Progenitor cell of endocrine pancreas (in vitro differentiated cells): ENCODE results near the gene TEPSIN. TPM values are rescaled to one million over a fixed set of nuclear protein-coding genes. Genes with fewer than 3 reads are reported as not detected.
"Not testable (repeated sequence)": the region's sequence is repeated elsewhere in the genome, so short reads cannot be mapped to it uniquely, and the experiment has no call there.

Experiments
- DNase-seq: peaks from one replicate; pipeline ENCODE4 v3.0.0; 2021; ENCODE audit warnings: low spot score; ENCODE audit not compliant: unreplicated experiment
- H3K27ac Mint-ChIP-seq: 2 replicates; pipeline ENCODE4 v1.8.0; 2021; ENCODE audit warnings: mild to moderate bottlenecking, moderate library complexity, mixed read lengths
- H3K27me3 Mint-ChIP-seq: 2 replicates; pipeline ENCODE4 v1.8.0; 2021; ENCODE audit warnings: mixed read lengths
- H3K36me3 Mint-ChIP-seq: 2 replicates; pipeline ENCODE4 v1.8.0; 2022; ENCODE audit warnings: mixed read lengths; ENCODE audit not compliant: insufficient read depth
- H3K4me1 Mint-ChIP-seq: 2 replicates; pipeline ENCODE4 v1.8.0; 2021; ENCODE audit warnings: low read depth, mixed read lengths
- H3K4me3 Mint-ChIP-seq: 2 replicates; pipeline ENCODE4 v1.8.0; 2021; ENCODE audit warnings: low read depth, mild to moderate bottlenecking, moderate library complexity, mixed read lengths
- H3K9me3 Mint-ChIP-seq: 2 replicates; pipeline ENCODE4 v1.8.0; 2021; ENCODE audit warnings: low read depth, mixed read lengths
- total RNA-seq: library from RNA; stranded (reverse); gene quantifications from 2 replicates; pipeline ENCODE4 v1.2.1, GENCODE V29; 2021
- TF ChIP-seq, protein P1 (sequence below): fragments of 200-600 bp; sonication (generic); IDR thresholded peaks from one replicate; pipeline ENCODE4 v1.5.0; 2021; ENCODE audit warnings: antibody characterized with exemption, mild to moderate bottlenecking; ENCODE audit not compliant: unreplicated experiment

Gene TEPSIN
- total RNA-seq, 1 donor from 2014 or later: 63.2 TPM

DNA sequence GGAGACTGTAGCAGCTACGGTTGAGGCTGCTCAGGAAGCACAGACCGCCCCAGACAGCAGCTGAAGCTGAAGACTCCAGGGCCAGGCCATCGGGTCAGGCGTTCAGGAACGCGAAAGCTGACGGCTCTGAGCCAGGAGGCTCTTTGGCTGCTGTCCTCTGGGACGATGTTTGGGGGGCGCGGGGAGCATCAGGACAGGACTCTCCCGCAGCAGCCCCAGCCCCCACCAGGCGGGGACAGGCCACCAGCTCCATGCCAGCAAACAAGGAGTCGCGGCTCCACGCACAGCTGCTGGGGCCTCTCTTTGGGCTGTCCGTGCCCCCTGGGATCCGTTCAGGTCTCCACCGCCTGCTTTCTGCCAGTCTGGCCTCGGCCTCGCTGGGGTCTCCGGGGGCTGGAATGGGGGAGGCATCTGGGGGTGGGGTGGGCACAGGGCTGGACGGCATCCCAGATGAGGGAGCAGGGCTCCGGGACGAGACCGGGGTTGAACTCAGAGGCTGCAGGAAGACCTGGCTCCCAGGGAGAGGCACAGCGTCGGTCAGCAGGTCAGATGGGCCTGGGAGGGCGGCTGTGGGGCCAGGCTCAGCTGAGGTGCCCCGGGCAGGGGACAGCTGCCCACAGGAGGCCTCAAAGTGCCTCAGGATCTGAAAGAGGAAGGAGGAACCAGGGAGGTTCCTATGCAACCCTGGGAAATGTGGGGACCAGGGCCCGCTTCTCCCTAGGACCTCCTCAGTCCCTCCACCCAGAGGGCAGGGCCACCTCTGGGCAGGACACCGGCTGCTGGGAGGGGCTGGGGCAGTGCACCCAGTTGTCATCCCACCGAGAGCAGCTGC is 9.8 kb downstream of the TEPSIN start:
- DNase-seq: no peak
- no peaks in the 10 kb centered on the region for H3K4me1 Mint-ChIP-seq
- no peaks in the 10 kb centered on the region for H3K27me3 Mint-ChIP-seq
- H3K36me3 Mint-ChIP-seq: peaks cover 11% of the 10 kb centered on the region
- H3K4me3 Mint-ChIP-seq: no peak overlapping the region
- no peaks in the 10 kb centered on the region for H3K9me3 Mint-ChIP-seq
- H3K27ac Mint-ChIP-seq: no peak overlapping the region
- TF ChIP-seq, protein P1, sequence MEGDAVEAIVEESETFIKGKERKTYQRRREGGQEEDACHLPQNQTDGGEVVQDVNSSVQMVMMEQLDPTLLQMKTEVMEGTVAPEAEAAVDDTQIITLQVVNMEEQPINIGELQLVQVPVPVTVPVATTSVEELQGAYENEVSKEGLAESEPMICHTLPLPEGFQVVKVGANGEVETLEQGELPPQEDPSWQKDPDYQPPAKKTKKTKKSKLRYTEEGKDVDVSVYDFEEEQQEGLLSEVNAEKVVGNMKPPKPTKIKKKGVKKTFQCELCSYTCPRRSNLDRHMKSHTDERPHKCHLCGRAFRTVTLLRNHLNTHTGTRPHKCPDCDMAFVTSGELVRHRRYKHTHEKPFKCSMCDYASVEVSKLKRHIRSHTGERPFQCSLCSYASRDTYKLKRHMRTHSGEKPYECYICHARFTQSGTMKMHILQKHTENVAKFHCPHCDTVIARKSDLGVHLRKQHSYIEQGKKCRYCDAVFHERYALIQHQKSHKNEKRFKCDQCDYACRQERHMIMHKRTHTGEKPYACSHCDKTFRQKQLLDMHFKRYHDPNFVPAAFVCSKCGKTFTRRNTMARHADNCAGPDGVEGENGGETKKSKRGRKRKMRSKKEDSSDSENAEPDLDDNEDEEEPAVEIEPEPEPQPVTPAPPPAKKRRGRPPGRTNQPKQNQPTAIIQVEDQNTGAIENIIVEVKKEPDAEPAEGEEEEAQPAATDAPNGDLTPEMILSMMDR: no peak

DNA sequence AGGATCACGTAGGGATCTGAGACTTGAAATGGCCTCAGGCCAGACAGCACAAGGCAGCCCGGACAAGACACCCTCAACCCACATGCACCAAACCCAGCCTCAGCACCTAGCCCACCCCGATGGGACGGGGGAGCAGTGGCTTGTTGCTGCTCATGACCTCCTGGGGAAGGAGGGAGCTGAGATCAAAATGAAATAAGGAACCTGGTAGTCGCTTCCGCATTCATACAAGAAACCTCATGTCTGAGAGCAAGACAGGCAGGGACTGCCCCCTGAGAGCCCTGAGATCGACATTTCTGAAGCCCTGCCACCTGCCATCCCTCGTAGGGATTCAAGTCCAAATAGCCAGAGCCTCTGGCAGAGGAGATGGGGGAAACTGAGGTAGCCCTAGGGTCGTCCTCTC is 10.4 kb downstream of the TEPSIN start:
- Mint-ChIP-seq H3K27me3 (no peaks in the 10 kb centered on the region), H3K36me3 (peaks cover 11% of the 10 kb centered on the region), H3K27ac (no peak overlapping the region), H3K4me3 (no peak overlapping the region), H3K4me1 (no peaks in the 10 kb centered on the region), H3K9me3 (no peaks in the 10 kb centered on the region)
- TF ChIP-seq, protein P1: no peak
- DNase-seq: no peak

DNA sequence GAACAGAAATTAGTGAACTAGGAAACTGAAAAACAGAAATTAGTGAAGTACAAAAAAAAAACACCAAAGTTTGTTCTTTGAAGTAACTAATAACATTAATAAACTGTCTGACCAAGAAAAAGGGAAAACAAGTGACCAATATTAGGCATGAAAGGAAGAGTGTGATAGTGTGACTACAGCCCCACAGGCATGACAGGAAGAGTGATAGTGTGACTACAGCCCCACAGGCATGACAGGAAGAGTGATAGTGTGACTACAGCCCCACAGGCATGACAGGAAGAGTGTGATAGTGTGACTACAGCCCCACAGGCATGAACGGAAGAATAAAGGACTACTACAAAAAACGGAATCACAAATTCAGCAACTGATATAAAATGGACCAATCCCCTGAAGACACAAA is 11.2 kb downstream of the TEPSIN start:
- not testable (repeated sequence) for H3K27me3 Mint-ChIP-seq, H3K4me3 Mint-ChIP-seq, H3K27ac Mint-ChIP-seq, H3K4me1 Mint-ChIP-seq, DNase-seq, H3K9me3 Mint-ChIP-seq
- H3K36me3 Mint-ChIP-seq: peaks cover 11% of the 10 kb centered on the region

DNA sequence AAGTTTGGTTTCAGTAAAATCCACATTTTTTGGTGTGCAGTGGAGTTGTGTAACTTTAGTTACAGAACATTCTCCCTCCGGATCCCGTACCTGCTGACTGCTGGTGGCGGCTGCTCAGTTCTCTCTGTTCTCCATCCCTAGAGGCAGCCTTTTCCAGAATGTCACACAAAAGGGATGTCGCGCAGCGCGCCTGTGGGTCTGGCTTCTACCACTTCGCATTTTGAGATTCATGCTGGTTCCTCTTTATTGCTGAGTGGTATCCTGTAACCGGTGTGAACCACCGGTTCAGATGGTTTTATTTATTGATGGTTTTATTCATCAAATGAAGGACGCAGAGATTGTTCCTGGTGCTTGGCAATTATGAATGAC is 15.1 kb downstream of the TEPSIN start:
- no peaks in the 10 kb centered on the region for H3K9me3 Mint-ChIP-seq
- TF ChIP-seq, protein P1: no peak
- H3K4me3 Mint-ChIP-seq: peak overlapping the region; percentile 68
- H3K36me3 Mint-ChIP-seq: peaks cover 3% of the 10 kb centered on the region
- DNase-seq: no peak
- no peaks in the 10 kb centered on the region for H3K27me3 Mint-ChIP-seq
- H3K27ac Mint-ChIP-seq: peak overlapping the region; percentile 76
- H3K4me1 Mint-ChIP-seq: peaks cover 7% of the 10 kb centered on the region

DNA sequence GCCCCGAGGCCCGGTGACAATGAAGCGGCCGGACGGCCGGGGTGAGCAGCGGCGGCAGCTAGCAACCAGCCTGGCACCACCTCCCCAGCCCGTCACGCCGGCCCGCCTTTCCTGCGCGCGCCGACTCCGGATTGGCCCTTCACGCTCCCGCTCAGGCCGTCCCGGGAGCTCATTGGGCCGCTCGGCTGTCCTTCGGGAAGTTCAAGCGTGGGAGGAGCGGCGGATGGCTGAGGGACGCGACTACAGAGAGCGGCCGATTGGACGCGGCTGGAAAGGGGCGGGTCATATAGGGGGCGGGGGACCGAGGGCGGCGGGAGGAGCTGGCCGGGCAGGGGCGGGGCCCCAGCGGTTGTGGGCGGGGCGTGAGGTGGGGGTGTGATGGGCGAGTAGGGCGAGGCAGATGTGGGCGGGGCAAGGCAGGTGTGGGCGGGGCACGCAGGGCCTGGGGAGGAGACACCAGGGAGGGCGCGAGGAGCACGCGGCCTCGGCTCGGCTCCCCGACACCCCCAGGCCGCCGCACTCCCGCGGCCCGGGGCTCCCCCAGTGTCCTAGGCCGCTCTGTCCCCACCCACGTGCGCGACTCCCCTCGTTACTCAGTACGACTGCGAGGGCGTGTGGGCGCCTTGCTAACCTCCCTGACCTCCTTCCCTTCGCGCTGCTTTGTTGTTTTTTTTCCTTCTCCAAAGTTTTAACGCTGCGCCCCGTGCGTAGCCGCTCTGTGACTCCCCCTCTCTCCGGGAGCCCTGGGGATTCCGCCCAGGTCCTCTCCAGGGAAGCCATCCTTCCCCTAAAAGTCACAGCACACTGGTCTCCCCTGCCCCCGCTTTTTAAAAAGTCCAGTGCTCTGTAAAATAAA is 15.7 kb downstream of the TEPSIN start, which contains the start of gene CEP131:
TSS of gene CEP131 (minus strand) at position 60 of the 856 bp plus-strand sequence. CDS start 2,909 bp downstream, outside the sequence.
- Mint-ChIP-seq H3K4me1 (peaks cover 7% of the 10 kb centered on the region), H3K9me3 (no peaks in the 10 kb centered on the region), H3K27me3 (no peaks in the 10 kb centered on the region), H3K4me3 (peak within 1 kb of the TSS; percentile 74), H3K27ac (peak within 1 kb of the TSS; percentile 76), H3K36me3 (peaks cover 1% of the 10 kb centered on the region)
- peak; percentile 98 for DNase-seq
- TF ChIP-seq, protein P1: no peak
